K562 (cell line): ENCODE data around the gene NBDY. TPM values are rescaled to one million over a fixed set of nuclear protein-coding genes. Genes with fewer than 3 reads are reported as not detected.

Experiments
- ATAC-seq: fragments of 200-7000 bp; cut with Tn5 transposase; 3 replicates; pipeline ENCODE4 v1.9.1; 2020; ENCODE audit warnings: moderate library complexity
- BruUV-seq: library from RNA; stranded (reverse); fragments of 400-500 nt; replicated peaks from 2 replicates; lab custom pipeline; 2021; lab: Mats Ljungman, UMichigan
- CTCF ChIA-PET: fragments of 300-600 bp; formaldehyde crosslinking; extraction: SDS; loops from one replicate; lab custom pipeline; 2021; ENCODE audit warnings: low intra/inter-chr PET ratio; lab: Yijun Ruan, JAX
- POLR2A ChIA-PET: fragments of 300-600, 350-650 bp; sonication (Branson Sonifier 250); formaldehyde crosslinking; extraction: SDS; loops from one replicate; lab custom pipeline; 2021; ENCODE audit warnings: antibody characterized with exemption, inconsistent platforms; lab: Yijun Ruan, JAX
- DNase-seq, 4 experiments: peaks; one replicate each; pipeline versions ENCODE4 v3.0.0 to v3.0.0-alpha.2; 2011 to 2018; ENCODE audit warnings: low spot score in 3 of 4, mixed read lengths in 3 of 4; ENCODE audit errors: extremely low read depth in 1 of 4
- FAIRE-seq: peaks from 2 replicates; lab custom pipeline; 2011; peaks lifted over from hg19 to GRCh38; lab: Jason Lieb, UNC
- H2AFZ ChIP-seq: 2 replicates; pipeline ENCODE4 v1.6.0; 2011; ENCODE audit warnings: low read depth, low read length, control low read depth, inconsistent platforms
- H3K27ac ChIP-seq: fragments of 200-600 bp; 3 replicates; pipeline ENCODE4 v1.8.0; 2011; ENCODE audit warnings: low read depth, mild to moderate bottlenecking, control low read depth, inconsistent platforms, low read length, moderate library complexity, mixed read lengths; ENCODE audit errors: extremely low read depth
- H3K27me3 ChIP-seq, 2 experiments: fragments of 300-600 bp in 1 of 2; 2 replicates in 1 of 2; 3 replicates in 1 of 2; pipeline versions ENCODE4 v1.6.0 to v1.8.0; 2011; ENCODE audit warnings: inconsistent platforms in 2 of 2, low read length in 2 of 2, mild to moderate bottlenecking in 1 of 2, mixed read lengths in 1 of 2, moderate library complexity in 1 of 2; ENCODE audit not compliant: control insufficient read depth in 2 of 2, insufficient read depth in 2 of 2
- H3K36me3 ChIP-seq: fragments of 300-600 bp; 3 replicates; pipeline ENCODE4 v1.8.0; 2011; ENCODE audit warnings: mild to moderate bottlenecking, low read length, inconsistent platforms; ENCODE audit not compliant: control insufficient read depth, insufficient read depth
- H3K4me1 ChIP-seq, 2 experiments: fragments of 200-600 bp in 1 of 2; replicated peaks in 1 of 2; 2 replicates in 1 of 2; 3 replicates in 1 of 2; pipeline versions ENCODE4 v1.5.1 to v1.8.0; 2011; ENCODE audit warnings: inconsistent platforms in 2 of 2, low read length in 2 of 2, mild to moderate bottlenecking in 1 of 2, mixed read lengths in 1 of 2, moderate library complexity in 1 of 2; ENCODE audit not compliant: control insufficient read depth in 2 of 2, insufficient read depth in 2 of 2
- H3K4me2 ChIP-seq: 2 replicates; pipeline ENCODE4 v1.6.1; 2011; ENCODE audit warnings: low read length, control low read depth, inconsistent platforms, mixed read lengths; ENCODE audit not compliant: insufficient read depth
- H3K4me3 ChIP-seq: fragments of 200-600 bp; sonication (generic), shearing (Covaris generic); 2 replicates; pipeline ENCODE4 v1.5.1; 2016; ENCODE audit warnings: control low read depth, inconsistent platforms
- H3K79me2 ChIP-seq: fragments of 200-600 bp; 3 replicates; pipeline ENCODE4 v1.8.0; 2011; ENCODE audit warnings: low read length, inconsistent platforms; ENCODE audit not compliant: control insufficient read depth, insufficient read depth
- H3K9ac ChIP-seq, 2 experiments: 2 replicates each; pipeline versions ENCODE4 v1.6.0 to v1.6.1; 2011; ENCODE audit warnings: low read depth in 2 of 2, low read length in 2 of 2, control low read depth in 1 of 2, inconsistent platforms in 1 of 2, mild to moderate bottlenecking in 1 of 2, mixed read lengths in 1 of 2; ENCODE audit not compliant: insufficient read depth in 1 of 2
- H3K9me1 ChIP-seq: one replicate; pipeline ENCODE4 v1.6.0; 2011; ENCODE audit warnings: inconsistent platforms, mild to moderate bottlenecking, low read length, moderate library complexity; ENCODE audit not compliant: control insufficient read depth, insufficient read depth
- H3K9me3 ChIP-seq: replicated peaks from 2 replicates; pipeline ENCODE4 v1.5.1; 2011; ENCODE audit warnings: low read depth, low read length, inconsistent platforms; ENCODE audit not compliant: control insufficient read depth, insufficient read depth
- H4K20me1 ChIP-seq: replicated peaks from 2 replicates; pipeline ENCODE4 v1.6.1; 2011; ENCODE audit warnings: low read length, inconsistent platforms, mixed read lengths; ENCODE audit not compliant: control insufficient read depth, insufficient read depth
- ETV5 ChIP-seq: sonication (generic); formaldehyde crosslinking; IDR thresholded peaks from 2 replicates; pipeline ENCODE4 v1.4.0; 2020; ENCODE audit warnings: low read depth, mild to moderate bottlenecking, missing genetic modification reagents
- FIP1L1 ChIP-seq: fragments of 200-400 bp; formaldehyde crosslinking; IDR thresholded peaks from 2 replicates; pipeline ENCODE4 v1.6.1; 2018; ENCODE audit warnings: mild to moderate bottlenecking, low read depth, low read length; ENCODE audit not compliant: poor library complexity, severe bottlenecking
- HDAC2 ChIP-seq: fragments of 450-650 bp; IDR thresholded peaks from 2 replicates; pipeline ENCODE4 v1.6.1; 2016; ENCODE audit warnings: mild to moderate bottlenecking
- HMGN3 ChIP-seq: IDR thresholded peaks from 2 replicates; pipeline ENCODE4 v1.6.1; 2011; ENCODE audit warnings: borderline replicate concordance, low read depth, mild to moderate bottlenecking, mixed read lengths, low read length; ENCODE audit not compliant: insufficient read length; ENCODE audit errors: extremely low read depth
- KDM4B ChIP-seq, 2 experiments: fragments of 450-650 bp in 1 of 2; sonication (generic) in 1 of 2; IDR thresholded peaks; 2 replicates each; pipeline ENCODE4 v1.6.1; 2016 to 2017; ENCODE audit warnings: borderline replicate concordance in 2 of 2, antibody characterized with exemption in 1 of 2, low read depth in 1 of 2, mild to moderate bottlenecking in 1 of 2
- NELFE ChIP-seq: IDR thresholded peaks from 2 replicates; pipeline ENCODE4 v1.6.1; 2011; ENCODE audit warnings: mild to moderate bottlenecking; ENCODE audit not compliant: insufficient read depth, insufficient read length
- NRF1 ChIP-seq, 2 experiments: fragments of 450-650 bp; IDR thresholded peaks in 1 of 2; conservative IDR thresholded peaks in 1 of 2; 2 replicates each; pipeline ENCODE4 v1.6.1; 2014; ENCODE audit warnings: mild to moderate bottlenecking in 2 of 2
- PHF21A ChIP-seq: fragments of 450-650 bp; IDR thresholded peaks from 2 replicates; pipeline ENCODE4 v1.6.1; 2017; ENCODE audit warnings: low read depth, borderline replicate concordance
- ZNF778 ChIP-seq: fragments of 450-650 bp; formaldehyde crosslinking; IDR thresholded peaks from 2 replicates; pipeline ENCODE4 v1.4.0; 2020; ENCODE audit warnings: mild to moderate bottlenecking, moderate library complexity
- WGBS: fragments of 100-300 bp; shearing (Covaris generic); methylation state at CpG from one replicate; pipeline ENCODE4 v1.1.6; 2016; ENCODE audit warnings: low coverage, mixed read lengths; ENCODE audit not compliant: insufficient coverage; ENCODE audit errors: missing lambda C conversion rate; 5-methylcytosine and 5-hydroxymethylcytosine counted together
- in situ Hi-C: fragments of 300-500 bp; cut with MboI; formaldehyde crosslinking; loops from 4 replicates; pipeline ENCODE4 v1.15.0; 2018; ENCODE audit warnings: inconsistent platforms, mixed read lengths
- intact Hi-C: fragments of 100-400 bp; cut with micrococcal nuclease; formaldehyde crosslinking; loops from 2 replicates; pipeline ENCODE4 v1.14.2; 2022
- polyA plus RNA-seq, 8 experiments: library from polyadenylated mRNA; depleted of rRNA in 4 of 8; stranded (reverse) in 5 of 8; unstranded in 3 of 8; fragments of >200 nt; fragmentation: Nextera tagmentation in 2 of 8; fragmentation: Illumina TruSeq in 1 of 8; extraction: Ambion mirVana in 2 of 8; extraction: Trizol in 1 of 8; gene quantifications; 2 replicates each; pipeline versions ENCODE4 v1.2.1 to v1.2.3, GENCODE V29; 2011 to 2014; ENCODE audit warnings: inconsistent platforms in 1 of 8, missing spikeins in 1 of 8
- total RNA-seq, 7 experiments: library from RNA; depleted of rRNA in 6 of 7; stranded (reverse); fragments of >200 nt in 6 of 7; fragmentation: Illumina TruSeq in 2 of 7; extraction: Trizol in 2 of 7; gene quantifications; 2 replicates each; pipeline versions ENCODE4 v1.2.1 to v1.2.3, GENCODE V29; 2011 to 2021; ENCODE audit warnings: low replicate concordance in 1 of 7
- TF ChIP-seq, protein P1 (sequence below), 2 experiments: fragments of 200-800 bp in 1 of 2; sonication (Bioruptor generic) in 1 of 2; sonication (generic) in 1 of 2; formaldehyde crosslinking in 1 of 2; IDR thresholded peaks in 1 of 2; conservative IDR thresholded peaks in 1 of 2; 2 replicates each; pipeline versions ENCODE4 v1.5.0 to v1.6.1; 2016 to 2020; ENCODE audit warnings: missing compliant biosample characterization in 1 of 2, missing genetic modification characterization in 1 of 2, missing genetic modification reagents in 1 of 2

NBDY gene
- total and polyA plus RNA-seq, 9 of the 15 experiments (the other 6 are each of a cell fraction or from before 2014, with no cell fraction given): 1.00 to 24.7 (median 7.0) TPM

DNA sequence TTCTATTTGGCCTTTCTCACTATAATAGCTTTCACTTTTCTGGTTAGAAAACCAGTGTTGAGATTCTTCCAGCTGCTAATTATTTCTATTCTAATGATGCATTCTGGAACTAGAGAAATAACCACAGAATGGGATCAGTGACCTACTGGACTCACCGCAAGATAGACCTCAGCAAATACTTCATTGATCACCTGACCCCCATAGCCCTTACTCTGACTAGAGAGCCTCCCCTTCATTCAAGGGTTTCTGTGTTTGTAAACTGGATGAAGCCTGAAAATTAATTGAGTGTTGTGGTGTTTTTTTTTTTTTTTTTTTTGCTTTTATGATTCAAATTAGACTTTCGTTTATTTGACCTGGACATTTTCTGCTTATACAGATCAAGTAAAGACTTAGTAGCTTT, 97.0 kb downstream of the NBDY start:
- ATAC-seq: no peak
- Histone ChIP-seq H4K20me1 (no peaks in the 10 kb centered on the region), H3K4me2 (no peak overlapping the region), H3K9ac (no peak overlapping the region), H3K4me1 (no peaks in the 10 kb centered on the region), H3K4me3 (no peak overlapping the region), H2AFZ (no peak overlapping the region), H3K36me3 (no peaks in the 10 kb centered on the region), H3K9me3 (no peaks in the 10 kb centered on the region), H3K27me3 (no peaks in the 10 kb centered on the region), H3K9me1 (no peaks in the 10 kb centered on the region), H3K27ac (no peak overlapping the region), H3K79me2 (no peaks in the 10 kb centered on the region)
- no peak for DNase-seq
- in situ Hi-C loops (no loop called here), intact Hi-C loops (no loop called here)
- ChIA-PET CTCF (no interaction called here), POLR2A (no interaction called here)
- TF ChIP-seq NELFE (no peak), HMGN3 (no peak), ZNF778 (CRISPR knock-in tag) (no peak), ETV5 (CRISPR knock-in tag) (no peak), HDAC2 (no peak), FIP1L1 (no peak), PHF21A (no peak)
- WGBS: 44% methylated on average over 1 of the region's 2 CpGs
- FAIRE-seq: no peak
- no TSS peak for BruUV-seq

DNA sequence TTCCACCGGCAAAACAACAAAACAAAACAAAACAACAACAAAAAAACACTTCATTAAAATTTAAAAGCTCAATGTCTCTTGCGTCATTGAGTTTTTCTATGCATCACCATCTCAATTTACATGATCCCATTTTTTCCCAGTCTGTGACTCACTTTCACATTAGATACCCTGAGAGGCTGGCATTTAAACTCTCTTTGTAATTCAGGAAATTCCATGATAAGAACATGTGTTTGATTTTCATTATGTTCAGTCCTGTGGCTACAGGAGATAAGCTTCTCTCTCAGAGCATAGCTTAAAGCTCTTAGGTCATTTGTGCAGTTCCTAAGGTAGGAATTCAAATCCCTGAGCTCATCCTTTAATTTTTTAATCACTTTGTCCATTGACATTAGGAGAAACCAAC, 104.6 kb downstream of the NBDY start:
- BruUV-seq: no TSS peak
- in situ Hi-C loops: no loop called here
- no peak for FAIRE-seq

More for the DNA sequence above, 104.6 kb downstream of the NBDY start:
- Histone ChIP-seq H3K9ac (no peak overlapping the region), H3K27ac (no peak overlapping the region), H3K4me2 (no peak overlapping the region), H3K27me3 (no peaks in the 10 kb centered on the region), H3K9me1 (no peaks in the 10 kb centered on the region), H3K4me3 (no peak overlapping the region), H3K9me3 (no peaks in the 10 kb centered on the region), H3K4me1 (no peaks in the 10 kb centered on the region), H3K36me3 (no peaks in the 10 kb centered on the region), H2AFZ (no peak overlapping the region), H4K20me1 (no peaks in the 10 kb centered on the region), H3K79me2 (no peaks in the 10 kb centered on the region)
- TF ChIP-seq NRF1 (conservative IDR thresholded peaks at IDR 0.05 in 1 of 2, IDR thresholded peaks at IDR 0.05 in 1 of 2) (no peak), KDM4B (IDR thresholded peaks at IDR 0.05; ENCODE audit: borderline replicate concordance in 2 of 2, low read depth in 1 of 2) (no peak)
- TF ChIP-seq, protein P1, sequence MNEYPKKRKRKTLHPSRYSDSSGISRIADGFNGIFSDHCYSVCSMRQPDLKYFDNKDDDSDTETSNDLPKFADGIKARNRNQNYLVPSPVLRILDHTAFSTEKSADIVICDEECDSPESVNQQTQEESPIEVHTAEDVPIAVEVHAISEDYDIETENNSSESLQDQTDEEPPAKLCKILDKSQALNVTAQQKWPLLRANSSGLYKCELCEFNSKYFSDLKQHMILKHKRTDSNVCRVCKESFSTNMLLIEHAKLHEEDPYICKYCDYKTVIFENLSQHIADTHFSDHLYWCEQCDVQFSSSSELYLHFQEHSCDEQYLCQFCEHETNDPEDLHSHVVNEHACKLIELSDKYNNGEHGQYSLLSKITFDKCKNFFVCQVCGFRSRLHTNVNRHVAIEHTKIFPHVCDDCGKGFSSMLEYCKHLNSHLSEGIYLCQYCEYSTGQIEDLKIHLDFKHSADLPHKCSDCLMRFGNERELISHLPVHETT (CRISPR knock-in tag; conservative IDR thresholded peaks at IDR 0.05 in 1 of 2, IDR thresholded peaks at IDR 0.05 in 1 of 2): no peak
- DNase-seq (no peak), ATAC-seq (no peak)
- WGBS: 12% methylated on average over 2 of the region's 2 CpGs
- CTCF ChIA-PET: no interaction called here
- POLR2A ChIA-PET: no interaction called here
- intact Hi-C loops: no loop called here
